Epithelial cell of esophagus (primary cell): ENCODE data around the gene GRM7.
A peak's percentile ranks its signal among the peaks of the same experiment; 100 is the strongest.

Experiments used
- DNase-seq: peaks from one replicate; pipeline ENCODE4 v3.0.0; 2010; ENCODE audit warnings: low read depth
- H3K4me3 ChIP-seq: 2 replicates; pipeline ENCODE4 v1.5.1; 2011; ENCODE audit warnings: mild to moderate bottlenecking, low read length, control low read depth
- CTCF ChIP-seq: IDR thresholded peaks from 2 replicates; pipeline ENCODE4 v1.5.1; 2011; ENCODE audit warnings: low read depth, mild to moderate bottlenecking, low read length, control low read depth, inconsistent platforms; ENCODE audit not compliant: insufficient read depth; ENCODE audit errors: missing control alignments

Gene GRM7

GRCh38 chr3:7678521-7678920 lies 817.6 kb downstream of the GRM7 start:
- DNase-seq, result no peak

GRCh38 chr3:7682822-7683229 lies 821.9 kb downstream of the GRM7 start:
- DNase-seq, result peak; percentile 85
- no peak for TF ChIP-seq CTCF

More at GRCh38 chr3:7678521-7678920, 817.6 kb downstream of the GRM7 start:
- no peak for TF ChIP-seq CTCF
- H3K4me3 ChIP-seq, result no peak overlapping the region

GRCh38 chr3:7683426-7683825 lies 822.5 kb downstream of the GRM7 start:
- H3K4me3 ChIP-seq, result no peak overlapping the region
- DNase-seq, result no peak
- TF ChIP-seq CTCF, result no peak

More at GRCh38 chr3:7682822-7683229, 821.9 kb downstream of the GRM7 start:
- H3K4me3 ChIP-seq, result no peak overlapping the region

GRCh38 chr3:7684182-7684715 lies 823.3 kb downstream of the GRM7 start:
- no peak for TF ChIP-seq CTCF

GRCh38 chr3:7687428-7688147 lies 826.7 kb downstream of the GRM7 start:
- DNase-seq, result no peak
- no peak for TF ChIP-seq CTCF

More at GRCh38 chr3:7684182-7684715, 823.3 kb downstream of the GRM7 start:
- H3K4me3 ChIP-seq, result no peak overlapping the region
- no peak for DNase-seq

GRCh38 chr3:7692866-7693265 lies 832.0 kb downstream of the GRM7 start:
- no peak for TF ChIP-seq CTCF
- H3K4me3 ChIP-seq, result no peak overlapping the region
- DNase-seq, result no peak

More at GRCh38 chr3:7687428-7688147, 826.7 kb downstream of the GRM7 start:
- no peak overlapping the region for H3K4me3 ChIP-seq
